NCI-H774 (cell line): ENCODE measurements around the gene KIF25.

Experiments
- DNase-seq: peaks from one replicate; lab custom pipeline; 2025; lab: John Stamatoyannopoulos, UW

The KIF25 gene, protein sequence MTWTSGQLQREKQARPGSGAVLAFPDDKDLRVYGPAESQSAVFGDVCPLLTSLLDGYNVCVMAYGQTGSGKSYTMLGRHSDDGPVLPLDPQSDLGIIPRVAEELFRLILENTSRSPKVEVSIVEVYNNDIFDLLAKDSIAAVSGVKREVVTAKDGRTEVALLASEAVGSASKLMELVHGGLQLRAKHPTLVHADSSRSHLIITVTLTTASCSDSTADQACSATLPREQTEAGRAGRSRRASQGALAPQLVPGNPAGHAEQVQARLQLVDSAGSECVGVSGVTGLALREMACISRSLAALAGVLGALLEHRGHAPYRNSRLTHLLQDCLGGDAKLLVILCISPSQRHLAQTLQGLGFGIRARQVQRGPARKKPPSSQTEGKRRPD

DNA sequence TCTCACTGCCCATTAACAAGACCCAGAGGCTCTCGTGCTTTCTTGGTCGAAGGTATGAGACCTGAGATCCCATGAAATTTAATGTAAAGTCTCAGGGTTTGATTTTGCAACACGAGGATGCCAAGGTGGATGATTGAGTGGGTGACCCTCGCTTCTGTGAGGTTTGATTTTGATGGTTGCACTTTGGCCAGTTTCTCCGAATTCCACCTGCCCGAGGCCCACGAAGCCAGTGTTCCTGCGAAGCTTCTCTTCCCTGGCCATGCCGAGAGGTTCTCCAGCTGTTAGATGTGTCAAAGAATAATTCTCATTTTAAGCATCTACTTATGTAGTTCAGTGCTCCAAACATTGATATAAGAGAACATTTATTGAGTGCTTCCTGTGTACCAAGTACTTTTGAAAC lies at the start of gene KIF25:
KIF25 (plus strand) TSS at position 30 of the 400 bp plus-strand sequence. CDS start 31,915 bp downstream, outside the sequence.
- no peak for DNase-seq

DNA sequence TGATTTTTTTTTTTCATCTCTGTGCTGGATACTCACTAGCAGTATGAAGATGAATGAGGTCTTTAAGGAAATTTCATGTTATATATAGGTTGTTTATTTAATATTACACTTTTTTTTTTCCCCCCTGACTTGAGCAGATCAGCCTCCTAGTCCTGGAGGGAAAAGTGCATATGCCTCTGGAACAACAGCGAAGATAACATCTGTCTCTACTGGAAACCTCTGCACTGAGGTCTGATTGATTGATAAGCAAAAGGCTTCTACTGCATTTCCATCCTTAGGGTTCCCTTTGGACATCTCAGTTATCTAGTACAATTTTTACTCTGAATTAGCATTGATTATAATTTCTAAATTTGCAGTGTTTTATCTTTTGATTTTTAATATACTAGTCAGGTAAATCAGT lies 49.8 kb upstream of the KIF25 start:
- DNase-seq, result no peak

DNA sequence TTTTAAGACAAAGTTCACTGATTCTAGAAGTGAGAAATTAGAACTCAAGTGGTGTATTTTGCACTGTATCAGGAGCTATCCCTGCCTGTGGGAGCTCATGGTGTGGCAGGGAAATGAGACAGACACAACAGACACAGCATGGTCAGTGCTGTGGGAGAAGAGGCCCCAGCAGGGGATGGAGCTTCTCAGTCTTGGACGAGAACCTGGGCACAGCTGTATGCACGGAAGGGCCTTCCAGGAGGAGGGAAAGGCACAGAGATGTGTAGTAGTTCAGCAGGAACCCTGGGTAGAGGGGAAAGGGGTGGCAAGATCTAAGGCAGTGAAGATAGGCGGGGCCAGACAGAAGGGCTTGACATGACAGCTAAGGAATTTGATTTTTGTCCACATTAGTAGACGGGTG lies 48.8 kb upstream of the KIF25 start:
- DNase-seq, result no peak

DNA sequence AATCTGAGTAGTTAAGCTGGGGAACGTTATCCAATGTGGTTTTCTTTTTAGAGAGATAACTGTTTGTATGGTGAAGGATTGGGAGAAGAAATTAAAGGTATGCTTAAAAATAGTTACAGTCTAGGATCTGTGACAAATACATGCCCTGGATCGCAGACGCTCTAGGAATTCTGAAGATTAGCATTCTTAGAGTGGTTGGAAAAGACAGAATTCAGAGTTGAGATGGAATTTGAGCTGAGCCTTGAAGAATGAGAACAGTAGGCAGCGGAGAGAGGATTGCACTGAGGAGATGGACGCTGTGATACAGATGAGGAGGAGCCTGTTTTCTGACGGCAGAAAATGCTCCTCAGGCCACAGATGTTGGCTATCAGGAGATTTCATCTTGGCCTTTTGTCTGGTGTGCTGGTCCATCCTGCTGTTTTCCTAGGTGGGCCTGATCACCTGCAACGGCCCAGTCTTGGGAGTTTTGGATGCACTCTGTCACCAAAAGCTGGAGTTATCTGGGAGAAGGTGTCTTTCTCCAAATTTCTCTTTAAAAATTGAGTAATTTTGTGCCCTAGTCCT lies 48.3 kb upstream of the KIF25 start:
- no peak for DNase-seq

DNA sequence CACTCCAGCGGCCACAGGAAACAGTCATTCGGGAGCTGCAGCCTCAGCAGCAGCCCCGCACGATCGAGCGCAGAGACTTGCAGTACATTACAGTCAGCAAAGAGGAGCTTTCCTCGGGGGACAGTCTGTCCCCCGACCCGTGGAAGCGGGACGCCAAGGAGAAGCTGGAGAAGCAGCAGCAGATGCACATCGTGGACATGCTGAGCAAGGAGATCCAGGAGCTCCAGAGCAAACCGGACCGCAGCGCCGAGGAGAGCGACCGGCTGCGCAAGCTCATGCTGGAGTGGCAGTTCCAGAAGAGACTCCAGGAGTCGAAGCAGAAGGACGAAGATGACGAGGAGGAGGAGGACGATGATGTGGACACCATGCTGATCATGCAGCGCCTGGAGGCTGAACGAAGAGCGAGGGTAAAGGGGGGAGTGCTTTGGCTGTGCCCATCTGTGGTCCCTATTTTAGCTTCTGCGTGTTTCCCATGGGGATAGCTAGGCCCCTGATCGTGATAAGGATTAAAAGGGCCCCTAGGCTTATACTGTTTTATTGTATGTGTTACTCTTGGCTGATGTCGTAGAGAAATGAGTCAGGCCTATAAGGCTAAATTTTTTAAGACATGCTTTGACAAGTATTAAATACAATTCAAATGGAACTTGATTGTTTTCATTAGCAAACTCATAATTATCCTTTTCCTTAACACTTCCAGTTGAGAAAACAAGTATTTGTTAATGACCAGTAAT lies 45.5 kb upstream of the KIF25 start:
- DNase-seq, result no peak

DNA sequence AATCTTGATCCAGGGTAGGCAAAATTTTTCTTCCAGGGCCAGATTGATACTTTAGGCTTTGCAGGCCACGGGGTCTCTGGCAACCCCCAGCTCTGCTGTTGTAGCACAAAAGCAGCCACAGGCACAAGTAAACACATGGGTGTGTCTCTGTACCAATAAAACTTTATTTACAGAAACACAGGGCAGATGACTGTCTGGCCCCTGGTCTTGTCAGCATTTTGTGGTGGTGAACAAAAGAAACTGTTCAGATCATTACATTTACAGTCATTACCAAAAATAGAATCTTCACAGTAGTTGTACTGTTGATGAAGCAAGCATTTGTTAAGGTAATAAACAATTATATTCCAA lies 45.0 kb upstream of the KIF25 start:
- peak; percentile 5 for DNase-seq

DNA sequence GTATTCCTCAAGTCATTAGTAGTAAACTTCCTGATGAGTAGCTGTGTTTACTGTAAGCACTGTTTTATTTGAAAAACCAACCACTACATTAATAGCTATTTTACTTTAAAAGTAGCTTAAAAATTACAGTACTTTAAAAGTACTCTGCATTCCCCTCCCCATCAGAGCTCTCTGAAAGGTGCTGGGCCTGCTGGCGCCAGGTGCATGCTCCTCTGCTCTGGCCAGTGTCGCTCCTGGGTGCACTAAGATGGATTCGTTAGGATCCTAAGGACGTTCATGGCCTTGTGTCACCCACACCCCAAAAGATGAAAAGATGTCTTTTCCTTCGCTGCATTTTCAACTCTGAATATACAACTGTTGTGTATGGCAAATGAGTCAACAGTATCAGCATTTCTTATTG lies 43.9 kb upstream of the KIF25 start:
- DNase-seq, result no peak

DNA sequence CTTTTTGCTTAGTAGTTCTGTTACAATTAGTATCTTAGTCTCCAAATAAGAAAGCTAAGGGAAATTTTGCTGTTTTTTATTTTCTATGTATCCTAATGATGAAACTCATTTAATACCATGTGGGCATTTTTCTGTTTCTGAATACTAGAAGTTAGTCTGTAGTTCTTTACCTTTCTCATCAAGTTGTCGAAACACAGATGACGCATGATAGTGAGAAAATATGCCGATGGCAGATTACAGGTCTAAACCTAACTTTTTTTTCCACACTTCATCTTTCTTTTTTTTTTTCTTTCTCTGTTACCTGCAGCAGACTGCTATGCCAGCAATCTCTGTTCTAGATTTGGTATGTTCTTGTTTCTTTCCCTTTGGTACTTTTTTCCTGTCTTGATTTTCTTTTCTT lies 43.3 kb upstream of the KIF25 start:
- no peak for DNase-seq

DNA sequence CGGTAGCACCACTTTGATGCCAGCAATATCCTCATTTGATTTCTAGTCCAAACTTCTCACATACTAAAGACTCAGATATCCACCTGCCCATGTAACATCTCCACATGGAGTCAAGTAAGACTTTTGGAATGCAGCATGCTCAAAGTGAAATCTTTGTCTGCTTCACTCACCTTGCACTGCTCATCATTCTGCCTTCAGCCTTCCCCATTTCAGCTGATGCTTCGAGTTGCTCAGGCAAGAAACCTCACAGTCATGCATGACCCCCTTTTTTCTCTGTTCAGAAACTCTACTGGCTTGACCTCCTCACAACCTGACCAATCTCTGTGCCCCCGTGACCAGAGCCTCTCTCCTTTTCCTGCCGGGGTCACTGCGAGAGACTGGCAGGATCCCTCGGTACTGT lies 41.0 kb upstream of the KIF25 start:
- no peak for DNase-seq

DNA sequence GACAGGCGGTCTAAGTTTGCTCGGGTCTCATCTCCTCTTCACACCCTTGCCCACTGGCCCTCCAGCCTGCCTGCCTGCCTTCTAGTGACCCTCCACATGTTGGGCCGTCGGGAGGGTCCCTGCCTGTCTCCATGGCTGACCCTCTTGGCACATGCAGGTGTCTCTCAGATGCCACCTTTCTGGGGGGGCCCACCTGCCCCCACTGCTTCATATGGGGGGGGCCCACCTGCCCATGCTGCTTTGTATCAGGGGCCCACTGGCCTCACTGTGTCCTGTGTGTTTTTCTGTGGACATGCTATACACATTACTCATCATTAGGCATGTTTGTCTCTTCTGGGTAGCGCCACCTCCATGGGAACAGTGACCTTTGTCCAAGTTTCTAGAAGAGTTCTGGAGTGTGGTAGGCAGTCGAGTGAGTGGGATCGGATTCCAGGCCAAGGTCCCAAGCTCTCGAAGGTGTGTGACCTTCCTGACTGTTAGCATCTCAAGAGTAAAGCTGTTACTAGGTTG lies 40.4 kb upstream of the KIF25 start:
- no peak for DNase-seq

DNA sequence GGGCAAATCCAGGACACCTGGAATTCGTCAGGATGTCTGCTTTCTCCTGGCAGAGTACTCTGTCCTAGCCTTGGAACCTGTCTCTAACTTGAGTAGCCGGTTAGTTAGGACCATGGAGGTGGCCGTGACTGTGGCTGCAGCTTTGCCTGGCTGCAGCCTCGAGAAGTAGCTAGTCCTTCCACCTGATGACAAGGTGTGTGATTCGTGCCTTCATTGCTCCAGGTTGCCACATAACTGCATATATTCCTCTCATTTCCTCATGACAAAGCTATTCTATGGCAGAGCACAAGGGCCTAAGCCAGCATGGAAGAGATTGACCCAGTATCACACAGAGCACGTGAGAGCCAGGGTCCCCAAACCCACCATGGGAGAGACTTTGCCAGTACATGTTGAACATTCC lies 39.8 kb upstream of the KIF25 start:
- DNase-seq, result no peak

DNA sequence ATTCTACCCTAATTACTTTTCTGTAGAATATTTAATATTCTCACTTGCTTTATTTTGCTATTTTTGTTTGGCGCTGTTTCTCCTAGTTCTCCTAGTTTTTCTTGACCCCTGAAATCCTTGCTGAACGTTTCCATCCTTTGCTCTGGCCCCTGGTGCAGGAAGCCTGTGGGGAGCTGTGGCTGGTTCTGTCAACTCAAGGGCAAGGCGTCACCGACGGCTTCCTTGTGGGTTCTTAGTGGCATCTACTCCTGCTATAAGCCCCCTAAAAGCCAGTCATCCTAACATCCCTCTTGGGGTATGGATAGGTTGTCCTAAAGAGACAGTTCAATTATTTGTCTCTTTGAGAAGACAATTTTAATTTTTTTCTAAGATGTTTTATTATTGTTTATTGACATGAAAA lies 36.9 kb upstream of the KIF25 start:
- DNase-seq, result no peak

DNA sequence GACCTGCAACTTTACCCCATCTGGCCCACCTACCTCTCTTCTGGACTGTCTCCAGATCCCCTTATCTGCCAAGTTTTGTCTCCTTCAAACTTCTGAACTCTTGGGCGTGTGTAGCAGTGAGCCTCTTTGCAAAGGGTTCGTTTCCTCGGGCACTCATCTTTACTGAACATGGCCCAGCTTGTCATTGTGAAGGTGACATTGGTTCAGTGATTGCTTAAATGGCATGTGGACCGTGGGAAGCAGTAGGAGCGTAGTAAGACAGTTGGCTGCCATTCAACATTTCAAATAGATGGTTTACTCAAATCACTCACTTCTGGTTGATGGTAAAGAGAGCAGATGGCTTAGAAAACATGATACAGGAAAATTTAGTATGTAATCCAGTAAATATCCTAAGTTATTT lies 34.8 kb upstream of the KIF25 start:
- DNase-seq, result no peak

DNA sequence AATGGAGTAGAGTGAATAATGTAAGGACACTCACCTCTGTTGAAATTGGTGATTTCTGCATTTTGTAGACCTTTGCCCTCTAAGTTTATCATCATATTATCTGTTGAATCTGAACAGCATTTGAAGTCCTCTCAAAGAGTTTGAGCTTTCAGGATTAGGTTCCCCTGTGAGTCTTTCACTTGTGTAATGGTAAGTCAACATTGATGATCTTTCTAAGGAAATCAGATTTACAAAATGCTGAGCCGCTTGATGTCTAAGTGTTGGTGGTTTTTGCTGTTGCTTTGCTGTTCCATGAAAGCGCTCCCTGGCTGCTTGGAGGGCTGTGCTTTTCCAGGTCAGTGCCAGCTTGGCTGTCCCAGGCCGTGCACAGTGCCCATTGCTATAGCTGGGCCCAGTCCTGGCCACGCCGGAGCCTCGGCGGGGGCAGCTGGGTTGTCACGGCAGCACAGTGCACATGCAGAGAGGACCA lies 33.8 kb upstream of the KIF25 start:
- DNase-seq, result no peak

DNA sequence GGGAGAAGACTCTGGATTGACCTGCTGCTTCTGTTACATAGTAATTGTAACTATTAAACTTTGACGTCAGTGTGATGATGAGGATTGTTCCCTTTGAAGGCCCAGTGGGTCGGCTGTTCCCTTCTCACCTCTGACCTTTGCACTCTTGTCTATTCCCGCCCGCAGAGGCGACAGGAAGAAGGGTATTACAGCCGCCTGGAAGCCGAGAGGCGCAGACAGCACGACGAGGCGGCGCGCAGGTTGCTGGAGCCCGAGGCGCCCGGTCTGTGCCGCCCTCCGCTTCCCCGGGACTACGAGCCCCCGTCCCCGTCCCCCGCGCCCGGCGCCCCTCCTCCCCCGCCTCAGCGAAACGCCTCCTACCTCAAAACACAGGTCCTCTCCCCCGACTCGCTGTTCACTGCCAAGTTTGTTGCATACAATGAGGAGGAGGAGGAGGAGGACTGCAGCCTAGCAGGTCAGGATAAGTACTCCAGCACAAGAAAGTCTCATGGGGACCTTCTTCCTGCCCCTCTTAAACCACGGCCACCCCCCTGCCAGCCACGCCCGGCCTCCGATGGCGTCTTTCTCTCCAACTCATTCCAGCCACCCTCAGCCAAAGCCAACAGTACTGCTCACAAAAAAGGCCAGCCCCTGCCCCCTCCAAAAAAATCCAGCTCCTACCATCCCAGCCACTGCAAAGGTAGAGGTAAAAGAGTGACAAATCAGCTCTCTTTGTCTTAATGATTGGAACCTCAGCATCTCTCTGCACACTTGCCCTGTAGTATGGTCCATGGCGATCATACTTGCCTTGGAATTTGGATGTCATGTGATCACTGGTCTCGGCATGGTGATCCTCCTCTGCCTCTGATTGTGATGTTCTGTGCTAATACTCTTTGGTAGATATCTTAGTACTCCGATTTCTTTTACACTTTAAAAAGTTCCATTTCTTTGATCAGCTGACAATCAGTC lies 31.6 kb upstream of the KIF25 start:
- DNase-seq, result no peak

DNA sequence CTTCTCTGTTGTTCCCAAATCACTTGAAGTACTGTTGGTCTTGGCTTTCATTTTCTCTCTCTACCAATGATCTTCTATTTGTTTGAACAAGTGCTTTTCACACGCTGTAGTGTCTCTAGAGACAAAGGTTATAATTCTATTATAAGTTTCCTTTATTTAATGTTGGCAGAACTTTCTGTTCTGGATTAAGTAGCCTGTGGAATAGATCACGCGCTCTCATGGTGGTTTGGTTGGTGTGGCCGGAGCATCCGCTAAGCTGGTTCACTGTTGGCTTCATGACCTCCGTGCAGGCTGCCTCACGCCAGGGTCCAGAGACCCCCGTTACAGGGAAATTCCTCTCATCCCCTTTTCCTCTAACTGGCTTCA lies 30.9 kb upstream of the KIF25 start:
- no peak for DNase-seq

DNA sequence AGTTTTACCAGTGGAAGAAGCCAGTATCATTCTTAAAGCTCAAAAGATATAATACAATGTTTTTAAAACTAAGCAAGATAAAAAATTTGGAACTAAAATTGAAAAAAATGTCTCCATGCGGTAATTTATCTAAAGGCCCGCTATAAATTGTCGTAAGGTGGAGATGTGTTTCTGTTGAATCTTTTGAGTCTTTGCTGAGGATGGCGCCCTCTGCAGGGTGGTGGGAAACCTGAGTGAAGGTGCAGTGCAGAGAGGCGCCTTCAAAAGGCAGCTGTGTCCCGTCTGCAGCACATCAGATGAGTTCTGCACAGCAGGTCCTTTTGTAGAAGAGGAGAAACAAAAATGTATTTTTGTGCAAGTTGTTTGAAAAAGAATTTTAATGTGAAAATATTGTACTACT lies 29.4 kb upstream of the KIF25 start:
- no peak for DNase-seq

DNA sequence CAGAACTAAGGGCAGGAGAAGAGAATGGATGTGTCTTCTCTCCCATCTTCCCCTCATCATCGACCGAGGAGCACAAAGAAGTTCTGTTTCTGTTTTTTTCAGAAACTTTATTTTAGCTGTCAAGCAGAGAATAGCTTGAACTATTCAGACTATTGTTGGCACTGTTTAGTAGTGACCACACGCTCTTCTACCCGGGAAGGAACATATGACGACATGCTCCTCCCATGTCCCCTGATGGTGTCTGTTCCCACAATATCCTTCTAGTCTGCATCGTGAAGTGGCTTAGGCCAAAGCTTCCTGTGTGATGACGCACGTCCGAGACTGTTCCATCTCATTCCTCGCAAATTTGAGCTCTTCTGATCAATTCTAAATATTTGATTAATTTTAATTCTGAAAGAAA lies 27.2 kb upstream of the KIF25 start:
- no peak for DNase-seq

DNA sequence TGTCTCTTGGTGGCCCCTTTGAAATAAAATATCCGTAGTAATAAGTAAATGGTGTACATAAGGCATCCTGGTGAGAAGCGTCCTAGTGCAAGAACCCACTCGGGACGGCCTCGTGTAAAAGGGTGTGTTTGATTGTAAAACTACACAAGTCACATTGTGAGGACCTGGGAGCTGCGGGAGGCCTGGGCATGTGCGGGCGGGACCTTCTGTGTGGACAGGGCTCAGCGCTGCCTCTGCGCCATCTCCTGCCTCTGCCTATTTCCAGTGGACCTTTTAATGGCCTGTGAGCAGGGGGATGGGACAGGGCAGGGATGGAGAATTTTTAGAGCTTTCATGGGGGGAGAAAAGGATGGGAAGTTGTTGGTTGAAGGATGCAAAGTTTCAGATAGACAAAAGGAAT lies 25.3 kb upstream of the KIF25 start:
- DNase-seq, result no peak

DNA sequence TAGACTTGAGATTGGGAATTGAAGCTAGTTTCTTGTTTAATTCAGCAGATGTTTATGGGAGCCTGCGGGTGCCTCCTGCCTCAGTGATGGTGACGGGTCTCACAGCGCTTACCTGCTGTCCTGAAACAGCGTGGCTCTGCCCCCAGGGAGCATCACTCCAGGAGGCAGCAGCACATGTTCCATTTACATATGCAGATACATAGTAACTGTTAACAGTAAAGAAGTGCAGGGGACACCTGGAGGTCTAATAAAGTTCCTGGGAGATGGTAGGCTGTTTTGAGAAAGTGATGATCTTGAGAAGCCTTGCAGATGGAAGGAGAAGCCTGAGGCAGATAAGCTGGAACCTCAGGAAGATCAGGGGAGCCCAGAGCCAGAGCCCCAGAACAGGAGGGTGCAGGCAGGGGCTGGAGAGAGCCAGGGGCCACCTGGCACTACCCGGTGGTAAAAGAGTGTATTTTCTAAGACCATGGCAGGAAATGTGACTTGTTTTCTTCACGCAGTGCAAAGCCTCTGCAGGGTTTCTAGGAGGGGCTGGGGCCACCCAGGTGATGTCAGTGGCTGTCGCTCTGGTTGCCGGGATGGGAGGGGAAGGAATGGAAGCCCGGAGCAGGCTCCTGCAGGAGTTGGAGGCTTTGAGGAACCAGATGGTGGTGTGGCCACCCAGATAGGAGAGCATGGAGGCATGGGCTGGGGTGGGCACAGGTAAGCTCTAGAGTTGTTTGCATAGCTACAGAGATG lies 24.2 kb upstream of the KIF25 start:
- no peak for DNase-seq

DNA sequence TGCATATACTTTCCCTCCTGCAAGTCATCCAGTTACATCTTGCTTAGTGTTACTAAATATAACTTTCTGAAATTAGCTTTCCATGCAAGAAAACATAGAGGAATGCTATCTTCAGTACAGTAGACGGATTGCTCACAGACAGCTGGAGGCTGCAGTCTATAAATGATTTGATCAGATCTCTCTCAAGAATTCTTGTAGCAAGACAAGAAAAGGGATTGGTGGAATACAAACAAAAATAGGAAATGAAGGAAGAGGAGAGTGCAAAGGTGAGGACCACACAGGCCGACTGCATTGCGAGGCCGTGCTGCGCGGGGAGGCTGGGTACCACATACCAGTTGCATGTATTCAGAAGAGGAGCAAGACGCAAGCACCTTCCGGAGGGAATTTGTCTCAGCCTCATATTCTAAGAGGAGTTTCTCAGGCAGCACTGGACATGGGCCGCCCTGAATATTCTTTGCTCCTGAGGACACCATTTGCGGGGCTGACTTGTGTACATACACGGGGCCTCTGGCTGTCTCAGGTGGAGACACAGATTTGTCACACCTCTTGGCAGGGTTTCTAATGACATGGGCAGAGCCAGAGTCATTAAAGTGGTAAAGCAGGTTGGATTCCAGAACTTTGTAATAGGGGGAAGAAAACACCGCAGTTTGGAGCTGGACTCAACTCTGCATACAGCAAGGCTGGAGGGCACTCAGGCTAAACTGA lies 22.7 kb upstream of the KIF25 start:
- DNase-seq, result no peak
